GM19463 (cell line): ENCODE results near the gene MC1R.
"Not testable (repeated sequence)": the region's sequence is repeated elsewhere in the genome, so short reads cannot be mapped to it uniquely, and the experiment has no call there.

Experiments used
- ATAC-seq: cut with Tn5 transposase; IDR thresholded peaks from one replicate; pipeline ENCODE4 v1.9.1; 2021; ENCODE audit warnings: mild to moderate bottlenecking, moderate library complexity; ENCODE audit not compliant: unreplicated experiment

Gene MC1R

GRCh38 chr16:89934019-89934418, 15.4 kb downstream of the MC1R start:
- not testable (repeated sequence) for ATAC-seq

GRCh38 chr16:89934611-89935553, 16.2 kb downstream of the MC1R start:
- ATAC-seq = no peak

- ATAC-seq = not testable (repeated sequence)
Measured at GRCh38 chr16:89935620-89936019, 17.0 kb downstream of the MC1R start.

DNA sequence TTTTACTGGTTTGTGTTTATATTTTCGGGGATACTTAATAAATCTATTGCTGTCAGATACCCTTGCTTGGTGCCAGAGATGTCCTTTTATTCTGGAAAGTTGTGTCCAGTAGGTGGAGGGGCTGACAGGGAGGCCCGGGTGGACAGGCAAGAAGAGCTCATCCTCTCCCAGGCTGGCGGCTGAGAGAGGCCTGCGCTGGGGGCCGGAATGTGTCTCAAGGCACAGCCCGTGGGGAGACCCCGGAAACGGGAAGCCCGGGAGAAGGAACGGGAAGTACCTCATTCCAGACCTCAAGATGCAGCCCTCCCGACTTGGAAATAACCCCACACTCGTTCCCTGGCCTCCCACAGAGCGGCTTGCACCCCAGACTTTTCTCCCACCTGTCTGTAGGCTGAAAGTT, 17.4 kb downstream of the MC1R start:
- no peak for ATAC-seq

DNA sequence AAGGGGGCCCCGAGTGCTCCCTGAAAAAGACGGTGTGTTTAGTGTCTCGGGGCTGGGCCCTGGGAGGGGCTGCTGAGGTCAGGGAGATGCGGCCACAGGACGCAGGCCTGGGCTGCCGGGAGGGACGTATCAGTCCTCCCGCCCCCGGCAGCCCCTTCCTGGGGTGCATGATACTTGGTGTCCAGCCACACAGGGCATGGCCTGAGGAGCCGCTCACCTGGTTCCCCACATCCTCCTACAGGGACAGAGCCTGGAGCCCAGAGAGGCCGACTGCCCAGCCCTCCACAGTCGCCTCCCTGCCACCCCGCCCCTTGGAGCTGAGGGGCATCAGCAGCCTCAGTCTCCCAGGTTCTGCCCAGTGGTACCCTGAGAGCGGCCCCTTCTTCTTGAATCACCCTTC, 17.8 kb downstream of the MC1R start:
- no peak for ATAC-seq

- ATAC-seq = no peak
Measured at GRCh38 chr16:89936981-89937380, 18.3 kb downstream of the MC1R start.

- ATAC-seq = no peak
Measured at GRCh38 chr16:89938175-89938885, 19.7 kb downstream of the MC1R start.

- ATAC-seq = no peak
Measured at GRCh38 chr16:89944773-89945172, 26.1 kb downstream of the MC1R start.

DNA sequence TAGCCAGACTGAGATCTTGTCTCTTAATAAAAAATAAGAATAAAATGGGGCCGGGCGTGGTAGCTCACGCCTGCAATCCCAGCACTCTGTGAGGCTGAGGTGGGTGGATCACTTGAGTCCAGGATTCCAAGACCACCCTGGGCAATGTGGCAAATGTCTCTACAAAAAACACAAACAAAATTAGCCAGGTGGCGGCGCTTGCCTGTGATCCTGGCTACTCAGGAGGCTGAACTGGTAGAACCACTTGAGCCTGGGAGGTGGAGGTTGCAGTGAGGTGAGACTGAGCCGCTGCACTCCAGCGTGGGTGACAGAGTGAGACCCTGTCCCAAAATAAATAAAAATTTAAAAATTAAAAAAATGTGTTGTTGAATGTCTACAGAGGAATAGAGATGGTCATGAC, 27.0 kb downstream of the MC1R start:
- ATAC-seq = no peak

- no peak for ATAC-seq
Measured at GRCh38 chr16:89946515-89946914, 27.9 kb downstream of the MC1R start.

DNA sequence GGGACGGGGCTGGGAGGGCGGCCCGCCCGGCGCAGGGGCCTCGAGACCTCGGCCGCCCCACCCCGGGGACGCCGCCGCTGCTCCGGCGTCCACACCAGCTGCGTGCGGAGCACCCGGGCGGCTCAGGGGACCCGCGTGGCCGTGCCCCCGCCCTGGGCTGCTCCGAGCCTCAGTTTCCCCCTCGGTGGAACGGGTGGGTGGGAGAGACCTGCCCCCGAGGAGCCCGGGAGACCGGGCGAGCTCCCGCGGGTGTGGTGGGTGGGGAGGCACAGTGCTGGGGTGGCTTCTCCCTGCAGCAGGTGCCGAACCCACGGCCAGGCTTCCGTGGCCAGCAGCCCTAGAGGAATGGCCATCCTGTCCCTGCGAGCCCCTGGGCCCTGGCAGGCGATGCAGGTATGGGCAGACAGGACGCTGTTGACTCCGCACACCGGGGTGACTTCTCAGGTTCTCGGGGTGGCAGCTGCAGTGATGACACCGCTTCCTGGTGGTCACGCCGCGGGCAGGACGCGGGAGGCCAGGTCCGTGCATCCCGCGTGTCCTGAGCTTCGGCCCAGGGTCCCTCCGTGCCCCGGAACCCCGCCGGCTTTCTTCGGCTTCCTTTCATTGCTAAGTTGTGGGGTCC, 30.6 kb downstream of the MC1R start:
- no peak for ATAC-seq

GRCh38 chr16:89949756-89950155, 31.1 kb downstream of the MC1R start:
- ATAC-seq = no peak

GRCh38 chr16:89951509-89951908, 32.8 kb downstream of the MC1R start:
- no peak for ATAC-seq

GRCh38 chr16:89952049-89952448, 33.4 kb downstream of the MC1R start:
- ATAC-seq = no peak

DNA sequence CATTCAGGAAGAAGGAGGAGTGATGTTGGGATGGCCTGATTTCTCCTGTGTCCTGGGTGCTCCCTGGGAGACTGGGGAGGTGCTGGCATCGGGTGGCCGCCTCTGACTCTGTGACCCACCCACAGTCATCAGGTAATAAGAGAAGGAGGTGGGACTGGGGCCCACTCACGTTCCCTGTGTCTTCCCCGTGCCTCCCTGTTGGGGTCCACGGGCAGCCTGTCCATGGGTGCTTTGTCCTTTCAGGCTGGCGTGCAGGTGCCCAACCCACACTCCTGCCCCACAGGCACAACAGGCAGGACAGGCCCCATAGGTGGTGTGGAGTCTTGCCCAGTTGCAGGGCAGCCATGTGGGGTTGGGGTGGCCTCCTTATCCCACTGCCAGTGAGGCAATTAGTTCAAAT, 33.9 kb downstream of the MC1R start:
- no peak for ATAC-seq

DNA sequence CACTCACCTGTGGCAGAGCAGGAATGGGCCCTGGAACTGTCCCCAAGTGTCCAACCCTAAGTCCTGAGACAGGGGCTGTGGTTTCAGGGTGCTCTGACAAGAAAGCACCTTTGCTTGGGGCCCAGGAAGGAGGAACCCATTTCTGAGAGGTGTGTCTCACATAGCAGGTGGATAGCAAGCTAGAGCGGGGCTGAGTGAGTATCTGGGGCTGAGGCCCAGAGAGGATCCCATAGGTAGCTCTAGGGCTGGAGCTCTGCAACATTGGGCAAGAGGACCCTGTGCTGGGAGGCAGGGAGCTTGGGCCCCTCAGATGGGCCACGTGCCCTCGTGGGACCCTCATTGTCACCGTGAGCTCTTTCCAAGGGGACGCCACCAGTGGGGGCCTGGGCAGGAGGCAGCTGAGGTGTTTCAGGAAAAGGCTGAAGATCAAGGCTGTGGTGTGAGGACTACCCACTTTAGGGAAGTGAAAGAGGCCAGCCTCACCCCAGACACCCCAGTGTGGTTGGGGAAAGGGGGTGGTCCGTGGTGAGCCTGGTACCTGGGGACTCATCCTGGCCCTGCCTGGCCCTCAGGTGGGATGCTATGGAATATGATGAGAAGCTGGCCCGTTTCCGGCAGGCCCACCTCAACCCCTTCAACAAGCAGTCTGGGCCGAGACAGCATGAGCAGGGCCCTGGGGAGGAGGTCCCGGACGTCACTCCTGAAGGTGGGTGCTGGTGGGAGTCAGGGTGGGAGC, 35.2 kb downstream of the MC1R start:
- peak; percentile 83 for ATAC-seq

DNA sequence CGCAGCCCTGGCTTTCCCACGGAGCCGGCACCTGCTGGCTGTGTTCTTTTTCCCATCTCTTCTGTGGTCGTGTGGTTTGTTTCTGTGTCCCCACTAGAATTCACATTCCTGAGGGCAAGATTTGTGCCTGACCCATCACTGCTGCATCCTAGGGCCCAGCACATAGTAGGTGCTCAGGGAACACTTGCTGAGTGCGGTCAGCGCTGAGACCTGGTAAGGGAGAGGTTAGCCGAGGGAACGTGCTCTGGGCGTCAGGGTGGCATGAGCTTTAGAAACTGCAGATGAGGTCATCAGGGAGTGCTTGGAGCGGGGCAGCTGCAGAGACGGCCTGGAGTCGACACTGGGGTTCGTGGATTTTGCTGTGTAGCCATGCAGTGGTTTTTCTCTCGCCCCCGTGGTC, 35.8 kb downstream of the MC1R start:
- no peak for ATAC-seq

DNA sequence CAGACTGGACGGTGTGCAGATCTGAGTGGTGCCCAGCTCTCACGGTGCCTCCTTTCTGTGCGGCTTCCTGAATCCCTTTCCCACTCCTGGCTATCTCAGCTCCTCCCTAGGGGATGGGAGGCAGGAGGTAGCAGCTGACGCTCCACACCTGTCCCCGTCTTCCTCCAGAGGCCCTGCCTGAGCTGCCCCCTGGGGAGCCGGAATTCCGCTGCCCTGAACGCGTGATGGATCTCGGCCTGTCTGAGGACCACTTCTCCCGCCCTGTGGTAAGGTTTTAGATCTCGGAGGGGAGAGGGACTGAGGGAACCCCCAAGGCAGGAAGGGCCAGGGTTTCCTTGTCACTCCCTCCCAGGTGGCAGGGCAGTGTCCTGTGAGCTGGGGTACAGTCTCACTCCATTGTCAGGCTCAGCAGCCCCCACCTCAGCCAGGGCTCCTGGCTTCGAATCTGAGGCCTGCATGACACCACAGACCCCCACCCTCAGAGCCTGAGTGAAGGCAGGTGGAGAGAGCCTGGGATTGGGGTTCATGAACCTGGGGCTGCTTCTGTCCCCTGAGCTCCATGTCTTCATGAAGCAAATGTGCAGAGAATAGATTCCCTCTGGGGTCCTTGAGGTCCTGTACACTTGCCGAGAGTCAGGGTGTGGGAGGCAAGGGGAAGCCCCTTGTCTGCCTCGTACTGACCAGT, 36.5 kb downstream of the MC1R start:
- ATAC-seq = no peak

GRCh38 chr16:89956505-89957215, 38.0 kb downstream of the MC1R start:
- ATAC-seq = no peak
